Fibroblast of peridontal ligament (primary cell): ENCODE data around the gene MMD.
A peak's percentile ranks its signal among the peaks of the same experiment; 100 is the strongest.
"Not testable (repeated sequence)": the region's sequence is repeated elsewhere in the genome, so short reads cannot be mapped to it uniquely, and the experiment has no call there.

ENCODE experiments used
- DNase-seq: peaks from one replicate; pipeline ENCODE4 v3.0.0-alpha.2; 2010; ENCODE audit errors: extremely low read depth

The MMD gene

GRCh38 chr17:55444471-55445441, 23.1 kb upstream of the MMD start:
- peak; percentile 56 for DNase-seq

- DNase-seq = no peak
Measured at GRCh38 chr17:55443904-55444303, 22.3 kb upstream of the MMD start.

- peak; percentile 53 for DNase-seq
Measured at GRCh38 chr17:55442953-55443683, 21.5 kb upstream of the MMD start.

DNA sequence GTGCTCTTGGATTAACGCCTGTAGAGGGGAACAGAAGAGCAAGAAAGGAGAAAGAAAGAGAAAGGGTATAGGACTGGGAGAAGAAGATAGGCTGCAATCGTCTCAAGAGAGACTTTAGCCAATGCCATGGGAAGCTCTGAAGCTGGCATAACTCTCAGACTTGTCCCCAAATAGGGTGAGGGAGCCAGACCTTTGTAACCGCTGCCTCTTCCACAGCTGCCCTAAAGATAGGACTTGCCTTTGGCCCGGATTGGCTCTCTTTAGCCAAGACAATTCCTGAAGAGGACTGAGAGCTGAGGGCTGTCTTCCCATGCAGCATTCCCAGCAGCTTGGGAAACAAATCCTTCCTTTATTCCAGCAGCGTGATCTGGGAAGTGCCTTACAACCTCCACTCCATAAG, 20.8 kb upstream of the MMD start:
- no peak for DNase-seq

DNA sequence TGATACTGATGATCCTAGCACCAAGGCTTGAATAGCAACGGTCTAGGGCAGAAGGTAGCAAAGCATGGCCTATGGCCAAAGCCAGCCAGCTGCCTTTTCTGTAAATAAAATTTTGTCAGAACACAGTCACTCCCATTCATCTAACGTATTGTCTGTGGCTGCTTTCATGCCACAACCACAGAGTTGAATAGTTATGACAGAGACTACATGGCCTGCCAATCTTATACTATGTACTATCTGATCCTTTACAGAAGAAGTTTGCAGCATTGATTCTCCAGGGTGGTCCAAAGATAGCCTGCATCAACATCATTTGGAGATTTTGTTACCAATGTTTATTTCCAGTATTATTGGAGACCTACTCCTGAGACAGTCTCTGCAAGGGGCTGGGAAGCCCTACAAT, 19.9 kb upstream of the MMD start:
- no peak for DNase-seq

DNA sequence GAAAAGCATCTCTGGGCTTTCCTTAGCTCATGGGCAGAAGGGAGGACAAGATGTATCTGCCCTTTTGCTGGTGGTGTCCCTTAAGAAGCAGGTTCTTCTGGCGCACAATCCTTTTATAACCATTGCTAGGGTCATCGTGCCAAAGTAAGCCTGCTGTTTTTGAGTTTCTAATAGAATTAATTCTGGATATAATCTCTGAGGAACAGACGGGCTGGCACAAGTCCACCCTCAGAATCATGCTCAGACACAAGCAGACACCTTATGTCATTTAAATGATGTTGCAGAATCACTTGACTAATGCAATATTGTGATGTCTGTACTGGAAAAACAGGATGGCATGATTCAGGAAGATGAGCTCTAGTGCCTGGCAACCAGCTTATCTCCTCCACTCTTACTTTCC, 18.8 kb upstream of the MMD start:
- DNase-seq = no peak

GRCh38 chr17:55437159-55437605, 15.5 kb upstream of the MMD start:
- DNase-seq = no peak

- DNase-seq = no peak
Measured at GRCh38 chr17:55436224-55437158, 14.9 kb upstream of the MMD start.

GRCh38 chr17:55435408-55435807, 13.8 kb upstream of the MMD start:
- no peak for DNase-seq

DNA sequence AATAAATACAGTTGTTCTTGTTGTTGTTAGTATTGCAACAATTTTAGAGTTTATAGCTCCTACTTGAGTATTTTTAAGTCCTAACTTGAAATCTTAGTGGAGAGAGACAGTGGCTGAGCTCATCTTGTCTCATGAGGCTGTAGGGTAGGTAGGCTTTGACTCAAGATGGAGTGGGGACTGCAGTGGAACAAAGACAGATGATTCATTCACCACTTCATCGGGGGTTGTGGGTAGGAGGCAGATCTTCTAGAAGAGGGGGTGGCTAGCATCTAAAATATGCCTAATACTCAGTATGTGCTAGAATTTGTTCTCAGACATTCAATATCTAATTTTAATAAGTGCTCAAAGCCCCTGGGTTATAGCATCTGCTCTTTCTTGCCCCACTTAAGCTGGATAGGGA, 13.1 kb upstream of the MMD start:
- no peak for DNase-seq

- DNase-seq = peak; percentile 98
Measured at GRCh38 chr17:55433629-55434422, 12.2 kb upstream of the MMD start.

GRCh38 chr17:55433029-55433628, 11.5 kb upstream of the MMD start:
- DNase-seq = no peak

DNA sequence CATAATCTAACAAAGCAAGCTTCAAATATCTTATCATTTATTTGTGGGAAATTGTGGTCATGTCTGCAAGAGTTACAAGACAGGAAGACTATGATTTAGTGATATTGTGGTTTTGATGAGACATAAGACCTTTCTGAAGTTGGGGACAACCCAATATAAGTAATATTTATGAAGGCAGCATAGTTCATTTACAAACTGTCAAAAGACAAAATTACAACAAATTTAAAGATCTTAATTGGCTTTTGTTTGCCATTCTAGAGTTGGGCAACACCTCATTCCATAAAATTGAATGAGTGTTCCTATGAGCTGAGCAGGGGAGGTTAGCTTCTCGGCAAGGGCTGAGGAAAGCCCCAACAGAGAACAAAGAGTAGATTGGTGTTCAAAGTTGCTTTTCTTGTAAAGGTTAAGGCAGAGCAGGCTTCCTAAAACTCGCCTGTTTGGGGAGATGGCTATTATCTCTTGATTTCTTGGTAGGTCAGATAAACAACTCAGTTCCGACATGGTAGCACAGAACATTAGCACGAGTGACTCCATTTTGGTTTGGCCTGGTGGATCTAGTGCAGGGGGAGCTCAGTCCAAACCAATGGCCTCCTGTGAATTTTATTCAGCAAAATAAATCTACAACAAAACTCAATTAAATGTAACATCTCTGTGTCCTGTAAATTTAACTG, 10.9 kb upstream of the MMD start:
- DNase-seq = no peak

DNA sequence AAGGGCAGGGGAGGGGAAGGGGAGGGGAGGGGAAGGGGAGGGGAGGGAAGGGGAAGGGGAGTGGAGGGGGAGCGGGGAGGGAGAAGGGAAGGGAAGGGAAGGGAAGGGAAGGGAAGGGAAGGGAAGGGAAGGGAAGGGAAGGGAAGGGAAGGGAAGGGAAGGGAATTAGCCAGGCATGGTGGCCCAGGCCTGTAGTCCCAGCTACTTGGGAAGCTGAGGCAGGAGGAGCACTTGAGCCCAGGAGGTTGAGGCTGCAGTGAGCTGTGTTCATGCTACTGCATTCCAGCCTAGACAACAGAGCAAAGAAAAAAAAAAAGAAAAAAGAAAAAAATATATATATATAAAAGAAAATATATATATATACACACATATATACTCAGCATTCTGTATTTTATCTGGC, 10.3 kb upstream of the MMD start:
- DNase-seq = not testable (repeated sequence)

DNA sequence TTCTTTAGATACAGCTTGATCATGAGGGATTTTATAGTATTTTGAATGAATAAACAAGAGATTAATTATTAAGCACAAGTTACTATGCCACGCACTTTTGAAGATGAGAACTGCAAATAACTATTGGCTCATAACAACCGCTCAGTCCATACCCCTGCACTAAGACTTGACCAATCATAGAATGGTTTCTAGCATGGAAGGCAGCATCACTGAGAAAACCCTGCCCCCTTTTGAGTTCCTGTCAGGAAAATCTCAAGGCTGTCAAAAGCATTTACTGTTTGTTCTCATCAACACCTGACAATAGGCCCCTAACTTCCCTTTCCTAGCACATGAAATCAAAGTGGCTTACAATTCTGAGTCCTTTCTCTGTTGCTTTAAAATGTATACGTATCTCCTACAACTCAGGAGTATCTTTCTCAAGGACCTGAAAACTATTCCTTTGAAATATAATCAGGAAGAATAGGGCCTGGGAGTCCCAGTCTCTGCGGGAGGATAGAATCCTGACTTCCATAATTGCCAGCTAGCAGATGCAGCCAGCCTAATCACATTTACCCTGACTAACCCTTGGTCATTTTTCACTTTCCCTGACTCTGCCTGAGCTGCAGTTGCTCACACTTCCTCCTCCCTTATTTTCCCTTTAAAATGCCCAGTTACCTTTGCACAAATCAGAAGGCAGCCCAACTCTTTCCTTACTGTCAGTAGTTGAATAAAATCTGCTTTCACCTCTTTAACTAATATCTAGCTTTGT, 9.1 kb upstream of the MMD start:
- DNase-seq = no peak

DNA sequence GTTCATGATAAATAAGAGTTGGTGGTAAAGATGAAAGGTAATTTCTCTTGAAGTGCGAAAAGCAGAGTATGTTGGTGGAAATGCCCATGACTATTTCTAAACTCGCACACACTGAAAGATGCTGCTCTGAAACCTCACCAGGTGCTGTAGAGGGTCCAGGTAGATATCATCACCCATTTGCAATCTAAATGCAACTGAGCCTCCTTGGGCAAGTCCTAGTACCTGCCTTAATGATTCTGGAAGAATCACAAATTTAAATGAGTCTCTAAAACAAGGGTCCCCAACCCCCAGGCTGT, 5.9 kb upstream of the MMD start:
- DNase-seq = no peak

GRCh38 chr17:55426851-55427586, 5.4 kb upstream of the MMD start:
- DNase-seq = peak; percentile 83

DNA sequence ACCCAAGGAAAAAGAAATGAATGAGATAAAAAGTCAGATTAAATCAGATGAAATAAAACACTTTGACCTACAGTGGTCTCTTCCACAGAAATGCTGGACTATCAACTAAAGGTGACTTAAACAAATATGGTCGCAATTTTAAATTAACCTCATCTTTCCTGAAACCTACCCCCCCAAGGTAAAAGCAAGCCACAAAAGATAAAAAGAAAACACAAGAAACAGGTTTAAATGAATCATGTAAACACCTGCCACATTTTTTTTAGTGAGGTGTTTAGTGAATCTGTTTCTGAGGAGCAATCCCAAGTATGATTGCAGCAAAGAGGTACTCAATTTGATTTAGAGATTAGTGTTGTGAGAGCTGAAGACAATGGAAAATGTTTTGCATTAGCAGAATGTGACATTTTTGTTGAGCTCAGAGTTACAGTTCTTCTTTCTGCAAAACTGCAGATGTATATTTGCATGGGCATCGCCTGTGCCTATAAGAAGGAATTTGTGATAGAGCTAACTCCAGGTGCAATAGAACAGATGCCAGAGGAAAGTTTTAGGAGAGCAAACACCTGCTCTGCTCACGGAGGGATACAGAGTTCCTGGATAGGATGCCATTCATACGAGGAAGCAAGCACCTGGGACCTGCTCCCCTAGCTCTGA, 3.4 kb upstream of the MMD start:
- DNase-seq = no peak
